GM21515 (cell line): ENCODE data around the gene SIGLEC15.
"Not testable (repeated sequence)": the region's sequence is repeated elsewhere in the genome, so short reads cannot be mapped to it uniquely, and the experiment has no call there.

Experiments used
- ATAC-seq: cut with Tn5 transposase; IDR thresholded peaks from one replicate; pipeline ENCODE4 v1.9.1; 2021; ENCODE audit not compliant: unreplicated experiment

The SIGLEC15 gene

GRCh38 chr18:45818765-45819164 lies 6.7 kb upstream of the SIGLEC15 start:
- not testable (repeated sequence) for ATAC-seq

DNA sequence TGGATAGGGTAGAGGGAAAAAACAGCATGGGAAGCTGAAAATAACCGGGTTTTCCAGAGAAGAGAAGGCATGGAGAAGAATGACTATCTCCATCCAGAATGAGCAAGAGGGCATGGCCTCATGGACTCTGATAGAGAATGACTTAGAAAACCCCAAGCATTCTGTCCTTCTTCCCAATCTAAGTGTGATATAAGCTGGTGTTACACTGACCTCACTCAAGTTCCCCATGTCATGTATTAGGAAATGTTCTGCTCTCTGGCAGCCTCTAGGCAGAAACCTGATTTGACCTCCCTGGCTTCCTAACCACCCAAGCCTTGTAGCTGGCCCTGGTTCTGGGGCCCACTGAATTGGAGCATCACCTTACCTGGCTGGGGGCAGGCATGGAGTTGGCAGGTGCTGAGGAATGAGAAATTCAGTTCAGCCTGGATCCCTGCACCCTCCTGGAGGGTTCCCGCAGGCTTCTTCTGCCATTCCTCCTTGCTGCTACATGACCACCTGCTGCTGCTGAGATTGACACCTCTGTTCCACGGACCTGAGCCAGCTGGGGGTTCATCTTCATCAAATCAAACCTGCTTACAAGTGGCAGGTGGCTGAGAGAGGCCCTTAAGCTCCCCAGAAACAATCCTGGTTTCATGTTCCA lies 5.2 kb upstream of the SIGLEC15 start:
- ATAC-seq, result no peak

DNA sequence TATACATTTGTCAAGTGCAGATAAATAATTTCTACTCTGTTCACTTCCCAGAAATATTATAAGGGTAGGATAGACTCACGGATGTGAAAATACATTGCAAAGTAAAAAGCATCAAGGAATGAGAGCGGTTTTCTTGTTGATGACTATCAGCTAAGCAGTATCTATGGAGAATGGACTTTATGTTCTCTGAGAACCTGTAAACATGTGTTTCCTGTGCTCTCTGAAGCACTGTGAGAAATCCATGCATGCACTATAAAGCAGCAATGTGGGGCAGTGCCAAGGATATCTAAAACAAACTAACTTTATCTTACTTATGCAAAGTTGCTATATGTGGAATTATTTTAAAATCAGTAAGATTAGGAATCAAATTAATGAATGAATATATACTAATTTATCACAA lies 4.4 kb upstream of the SIGLEC15 start:
- ATAC-seq, result no peak

DNA sequence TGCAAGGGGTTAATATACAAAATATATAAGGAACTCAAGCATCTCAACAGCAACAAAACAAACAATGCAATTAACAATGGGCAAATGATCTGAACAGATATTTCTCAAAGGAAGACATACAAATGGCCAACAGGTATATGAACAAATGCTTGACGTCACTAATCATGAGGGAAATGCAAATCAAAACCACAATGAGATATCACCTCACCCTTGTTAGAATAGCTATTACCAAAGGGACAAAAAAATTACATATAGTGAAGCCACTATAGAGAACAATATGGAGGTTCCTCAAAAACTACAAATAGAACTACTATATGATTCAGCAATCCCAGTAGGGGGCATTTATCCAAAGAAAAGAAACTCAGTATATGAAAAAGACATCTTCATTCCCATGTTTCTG lies 3.8 kb upstream of the SIGLEC15 start:
- no peak for ATAC-seq

DNA sequence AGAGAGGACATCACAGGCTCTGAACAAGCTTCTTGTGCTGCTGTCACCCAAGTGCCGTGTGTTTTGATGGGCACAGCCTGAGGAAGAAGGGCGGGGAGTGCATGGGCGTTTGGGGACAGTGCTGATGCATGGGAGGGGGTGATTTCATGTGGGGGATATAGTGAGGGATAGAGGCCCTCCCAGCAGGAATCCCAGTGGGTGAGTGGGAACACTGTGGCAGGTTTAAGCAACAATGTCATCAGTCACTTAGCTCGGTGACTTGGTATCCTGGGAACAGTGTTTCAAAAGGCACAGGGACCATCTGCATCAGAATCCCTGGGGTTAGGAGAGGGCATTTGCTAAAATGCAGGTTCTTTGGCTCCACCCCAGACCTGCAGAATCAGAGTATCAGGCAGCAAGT lies 609 bp downstream of the SIGLEC15 start:
- no peak for ATAC-seq

DNA sequence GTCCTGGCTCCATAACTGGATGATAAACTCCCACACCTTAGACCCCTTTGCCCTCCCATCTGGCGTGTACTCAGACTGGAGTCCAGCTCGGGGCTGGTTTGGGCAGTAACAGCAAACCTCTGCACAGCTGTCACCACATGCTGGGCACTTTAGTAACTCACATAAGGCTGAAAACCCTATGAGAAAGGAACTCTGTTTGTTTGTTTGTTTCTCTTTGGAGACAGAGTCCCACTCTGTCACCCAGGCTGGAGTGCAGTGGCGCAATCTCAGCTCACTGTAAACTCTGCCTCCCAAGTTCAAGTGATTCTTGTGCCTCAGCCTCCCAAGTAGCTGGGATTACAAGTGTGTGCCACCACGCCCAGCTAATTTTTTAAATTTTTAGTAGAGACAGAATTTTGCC lies 1.2 kb downstream of the SIGLEC15 start:
- not testable (repeated sequence) for ATAC-seq

- ATAC-seq, result no peak
Observed at GRCh38 chr18:45828917-45829811, 3.7 kb downstream of the SIGLEC15 start.

DNA sequence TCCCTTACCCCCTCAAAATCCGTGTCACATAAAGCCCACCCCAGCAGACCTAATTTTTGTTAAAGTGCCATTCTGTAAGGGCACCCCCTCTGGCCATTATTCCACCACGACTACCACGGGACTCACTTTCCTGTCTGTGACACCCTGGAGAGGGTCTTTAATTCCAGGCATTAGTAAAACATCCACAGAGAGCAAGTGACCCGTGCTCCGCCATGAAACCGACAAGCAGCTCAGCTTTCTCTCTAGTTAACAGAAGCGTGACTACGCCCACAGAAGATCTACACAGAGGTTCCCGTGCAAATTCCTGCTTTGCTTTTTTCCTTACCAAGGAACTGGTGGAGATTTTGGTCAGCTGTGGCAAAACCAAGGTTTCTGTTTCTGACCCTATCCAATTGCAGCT lies 4.4 kb downstream of the SIGLEC15 start:
- no peak for ATAC-seq

GRCh38 chr18:45830917-45831316 lies 5.4 kb downstream of the SIGLEC15 start:
- no peak for ATAC-seq

DNA sequence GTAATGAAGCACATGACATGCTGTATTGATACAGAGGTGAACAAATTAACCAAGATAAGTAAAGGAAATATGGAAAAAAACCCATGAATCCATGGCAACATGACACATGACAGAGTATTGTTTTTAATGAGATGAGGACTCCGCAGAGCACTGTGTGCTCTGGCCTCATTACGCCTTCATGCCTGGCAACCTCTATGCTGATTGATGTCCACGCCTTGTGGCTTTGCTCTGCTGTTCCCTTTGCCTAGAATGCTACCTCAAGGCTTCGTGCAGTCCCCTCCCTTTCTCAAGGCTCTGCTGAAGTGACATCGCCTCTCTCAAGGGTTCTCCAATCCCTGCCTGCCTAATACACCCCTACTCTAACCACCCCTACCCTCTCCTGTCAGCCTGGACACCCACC lies 8.4 kb downstream of the SIGLEC15 start:
- ATAC-seq, result no peak

- ATAC-seq, result no peak
Observed at GRCh38 chr18:45834306-45834705, 8.8 kb downstream of the SIGLEC15 start.

GRCh38 chr18:45835057-45835636 lies 9.7 kb downstream of the SIGLEC15 start:
- no peak for ATAC-seq

- ATAC-seq, result no peak
Observed at GRCh38 chr18:45836242-45837205, 11.0 kb downstream of the SIGLEC15 start.

GRCh38 chr18:45837283-45838070 lies 12.0 kb downstream of the SIGLEC15 start:
- no peak for ATAC-seq

GRCh38 chr18:45838302-45839070 lies 13.0 kb downstream of the SIGLEC15 start:
- ATAC-seq, result no peak

DNA sequence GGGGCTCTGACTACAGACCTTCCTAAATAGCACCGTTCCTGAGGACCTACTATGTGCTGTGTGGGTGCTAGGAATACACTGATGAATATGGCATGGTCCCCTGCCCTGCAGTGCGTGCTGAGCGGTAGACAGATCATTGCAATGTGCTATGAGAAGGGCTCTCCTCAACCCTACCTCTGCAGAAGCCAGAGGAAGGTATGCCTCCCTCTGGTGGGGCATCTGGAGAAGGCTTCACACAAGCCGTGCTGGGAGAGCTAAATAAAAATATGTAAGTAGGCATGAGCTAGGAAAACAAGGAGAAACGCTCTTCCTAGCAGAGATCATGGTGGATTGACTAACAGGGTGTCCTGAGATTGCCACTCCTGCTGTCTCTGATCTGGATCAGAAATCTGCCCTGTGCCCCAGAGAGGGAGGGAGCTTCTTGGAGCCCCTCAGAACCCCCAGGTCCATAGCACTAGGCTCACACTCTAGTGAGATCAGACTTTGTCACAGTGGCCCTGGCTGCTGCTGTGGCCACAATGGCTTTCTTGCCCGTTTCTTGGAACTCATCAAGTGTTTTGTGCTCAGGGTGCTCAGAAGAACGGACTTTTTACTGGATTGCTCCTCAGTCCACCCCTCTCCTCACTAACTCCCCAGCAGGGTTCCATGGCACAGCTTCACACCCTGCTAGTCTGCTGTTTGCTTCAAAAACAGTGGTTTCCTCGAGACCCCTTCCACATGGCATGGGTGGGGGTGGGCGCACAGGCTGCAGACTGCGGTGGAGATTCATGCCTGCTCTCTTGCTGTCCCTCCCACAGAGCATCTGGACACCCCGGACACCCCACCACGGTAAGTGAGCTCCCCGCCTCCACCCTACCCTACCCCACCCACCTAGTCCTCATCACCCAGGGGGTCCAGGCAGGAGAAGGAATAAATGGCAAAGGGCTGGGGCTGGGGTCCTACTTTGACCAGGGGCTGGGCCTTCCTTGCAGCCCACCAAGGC lies 14.2 kb downstream of the SIGLEC15 start:
- no peak for ATAC-seq

DNA sequence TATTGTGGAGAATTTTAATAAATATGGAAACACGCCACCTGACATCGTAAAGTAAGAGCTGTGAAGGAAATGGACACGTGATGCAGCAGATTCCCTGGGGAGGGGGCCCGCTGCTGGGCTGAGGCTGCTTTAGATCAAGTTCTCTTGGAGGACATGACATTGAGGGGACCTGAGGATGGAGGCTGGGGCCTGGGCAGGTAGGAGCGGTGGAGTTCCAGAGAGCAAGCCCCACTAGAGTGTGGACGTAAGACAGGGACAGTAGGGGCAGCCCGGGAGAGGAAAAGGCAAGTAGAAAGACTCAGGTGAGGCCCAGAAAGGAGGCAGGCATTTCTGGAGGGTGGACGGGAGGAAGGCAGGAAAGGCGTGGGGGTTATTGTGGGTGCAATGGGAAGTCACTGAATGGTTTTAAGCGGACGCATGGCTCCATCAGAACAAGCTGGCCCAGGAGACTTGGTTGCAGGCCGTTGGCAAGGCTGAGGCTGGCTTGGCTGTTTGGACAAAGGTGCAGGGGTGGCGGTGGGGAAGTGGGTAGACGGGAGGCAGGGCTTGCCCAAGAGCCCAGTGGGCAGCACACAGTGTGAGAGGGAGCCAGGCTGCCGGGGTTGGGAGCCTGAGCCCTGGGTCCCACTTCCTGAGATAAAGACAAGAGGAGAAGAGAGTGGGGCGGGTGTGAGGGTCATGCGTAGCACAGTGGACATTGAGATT lies 15.7 kb downstream of the SIGLEC15 start:
- no peak for ATAC-seq
